NCI-H345 (cell line): Measurements from ENCODE around the gene BMP7.

Source experiments
- DNase-seq: peaks from one replicate; lab custom pipeline; 2025; lab: John Stamatoyannopoulos, UW

Gene BMP7

DNA sequence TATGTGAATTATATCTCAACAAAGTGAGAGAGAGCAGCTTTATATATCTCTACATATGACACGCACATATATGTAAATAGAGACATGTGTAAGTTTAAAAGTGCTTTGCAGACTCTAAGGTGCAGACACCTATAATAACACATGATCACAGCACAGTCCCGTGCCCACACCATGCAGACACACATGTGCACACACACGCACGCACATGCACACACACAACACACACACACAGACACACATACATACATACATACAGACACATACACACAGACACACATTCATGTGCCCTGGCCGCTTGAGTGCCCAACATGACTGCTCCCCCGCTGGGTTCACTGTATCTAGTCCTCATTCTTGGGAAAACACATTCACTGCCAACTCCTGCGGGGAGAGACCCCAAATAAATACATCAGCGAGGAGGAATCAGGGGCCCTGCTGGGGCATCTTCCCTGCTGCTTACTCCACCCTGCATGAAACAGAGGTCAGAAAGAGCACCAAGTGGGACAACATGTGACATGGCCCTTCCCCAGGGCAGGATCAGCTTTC is 121.3 kb downstream of the BMP7 start:
- DNase-seq: no peak

DNA sequence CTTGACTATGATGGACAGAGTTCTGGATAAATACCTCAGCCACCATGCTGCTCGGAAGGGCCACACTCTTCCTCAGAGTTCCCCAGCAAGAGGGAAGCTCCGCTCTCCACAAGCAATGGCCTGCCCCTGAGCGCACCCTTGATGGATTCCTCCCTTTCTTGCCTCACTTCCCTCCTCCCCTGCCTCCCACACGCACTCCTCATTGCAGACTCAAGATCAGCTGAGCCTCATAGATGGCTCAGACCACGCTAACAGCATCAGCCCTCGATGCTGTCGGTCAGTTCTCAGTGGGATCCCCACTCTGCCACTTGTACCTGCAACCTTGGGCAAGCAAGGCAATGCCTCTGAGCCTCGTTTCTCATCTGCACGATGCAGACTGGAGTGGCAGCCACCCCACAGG is 123.3 kb downstream of the BMP7 start:
- DNase-seq: no peak

DNA sequence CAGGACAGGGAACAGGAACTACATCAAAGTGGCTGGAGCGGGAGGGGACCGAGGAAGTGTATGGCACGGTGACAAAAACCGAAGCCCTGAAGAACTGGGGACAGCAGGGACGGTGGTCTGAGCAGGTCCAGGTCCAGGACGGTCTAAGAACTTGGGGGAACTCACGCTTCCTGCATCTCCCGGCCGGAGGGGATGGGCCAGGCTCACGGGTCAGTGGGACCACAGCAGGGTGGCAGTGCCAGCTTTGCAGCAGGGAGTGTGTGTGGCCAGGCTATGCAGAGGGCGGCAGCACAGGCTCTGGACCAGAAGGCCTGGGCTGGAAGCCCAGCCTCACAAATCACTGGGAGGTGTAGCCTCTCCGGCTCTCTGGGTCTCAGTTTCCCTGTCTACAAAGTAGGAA is 123.8 kb downstream of the BMP7 start:
- no peak for DNase-seq

DNA sequence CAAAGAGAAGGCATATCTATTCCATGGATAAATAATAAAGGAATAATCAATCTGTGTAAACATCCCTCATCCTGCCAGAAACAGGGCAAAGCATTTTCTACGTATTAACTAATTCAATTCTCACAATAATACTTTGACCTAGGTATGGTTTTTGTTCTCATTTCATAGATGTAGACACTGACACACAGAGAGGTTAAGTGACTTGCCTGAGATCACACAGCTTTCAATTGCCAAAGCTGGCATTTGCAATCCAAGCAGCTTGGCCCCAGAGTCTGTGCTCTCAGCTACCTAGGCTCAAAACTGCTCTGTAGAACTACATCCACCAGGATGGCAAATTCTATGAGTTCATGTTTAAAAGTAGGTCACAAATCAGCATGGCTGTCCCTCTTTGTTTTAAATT is 124.9 kb downstream of the BMP7 start:
- DNase-seq: no peak

DNA sequence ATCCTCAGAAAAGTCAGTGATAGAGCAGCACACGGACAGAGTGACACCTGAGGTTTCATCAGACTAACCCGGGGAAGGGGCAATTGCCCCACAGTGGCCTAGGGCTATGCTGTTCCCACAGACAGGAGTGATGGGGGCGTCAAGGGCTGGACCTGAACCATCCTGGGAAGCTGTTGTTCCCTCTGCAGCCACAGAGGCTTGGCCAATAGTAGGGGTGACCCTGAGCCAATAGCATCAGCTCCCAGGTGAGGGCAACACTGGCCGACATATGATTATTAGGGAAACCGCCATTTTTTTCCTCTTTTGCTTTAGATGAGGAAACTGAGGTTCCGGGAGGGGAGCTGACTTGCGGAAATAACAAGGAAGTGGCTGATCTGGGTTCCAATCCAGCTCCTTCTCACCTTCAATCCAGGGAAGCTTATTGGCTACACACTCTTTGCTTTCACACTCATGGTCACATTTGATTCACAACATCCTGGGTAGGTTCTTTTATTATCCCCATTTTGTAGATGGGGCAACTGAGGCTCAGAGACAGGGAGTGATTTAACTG is 126.0 kb downstream of the BMP7 start:
- DNase-seq: no peak

DNA sequence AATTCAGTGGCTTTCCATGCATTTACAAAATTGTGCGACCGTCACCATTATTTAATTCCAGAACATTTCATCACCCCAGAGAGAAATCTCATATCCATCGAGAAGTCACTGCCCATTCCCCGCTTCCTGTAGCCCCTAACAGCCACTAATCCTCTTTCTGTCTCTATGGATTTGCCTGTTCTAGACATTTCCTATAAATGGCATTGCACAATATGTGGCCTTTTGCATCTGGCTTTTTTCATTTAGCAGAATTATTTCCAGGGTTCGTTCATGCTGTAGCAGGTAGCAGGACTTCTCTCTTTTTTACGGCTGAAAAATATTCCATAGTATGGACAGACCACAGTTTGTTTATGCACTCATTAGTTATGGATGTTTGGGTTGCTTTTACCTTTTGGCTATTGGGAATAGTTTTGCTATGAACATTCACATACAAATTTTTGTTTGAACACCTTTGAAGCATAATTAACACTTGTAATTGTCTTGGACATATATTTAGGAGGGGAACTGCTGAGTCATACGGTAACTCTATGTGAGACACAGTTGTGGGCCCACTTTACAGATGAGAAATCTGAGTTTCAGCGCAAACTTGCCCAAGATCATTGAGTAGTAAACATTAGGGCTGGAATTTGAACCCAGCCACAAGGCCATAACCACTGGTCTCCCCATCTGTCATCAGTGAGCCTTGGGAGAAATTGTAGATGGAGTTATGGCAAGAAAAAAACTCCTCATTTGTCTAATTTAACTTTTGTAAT is 126.9 kb downstream of the BMP7 start:
- DNase-seq: no peak

DNA sequence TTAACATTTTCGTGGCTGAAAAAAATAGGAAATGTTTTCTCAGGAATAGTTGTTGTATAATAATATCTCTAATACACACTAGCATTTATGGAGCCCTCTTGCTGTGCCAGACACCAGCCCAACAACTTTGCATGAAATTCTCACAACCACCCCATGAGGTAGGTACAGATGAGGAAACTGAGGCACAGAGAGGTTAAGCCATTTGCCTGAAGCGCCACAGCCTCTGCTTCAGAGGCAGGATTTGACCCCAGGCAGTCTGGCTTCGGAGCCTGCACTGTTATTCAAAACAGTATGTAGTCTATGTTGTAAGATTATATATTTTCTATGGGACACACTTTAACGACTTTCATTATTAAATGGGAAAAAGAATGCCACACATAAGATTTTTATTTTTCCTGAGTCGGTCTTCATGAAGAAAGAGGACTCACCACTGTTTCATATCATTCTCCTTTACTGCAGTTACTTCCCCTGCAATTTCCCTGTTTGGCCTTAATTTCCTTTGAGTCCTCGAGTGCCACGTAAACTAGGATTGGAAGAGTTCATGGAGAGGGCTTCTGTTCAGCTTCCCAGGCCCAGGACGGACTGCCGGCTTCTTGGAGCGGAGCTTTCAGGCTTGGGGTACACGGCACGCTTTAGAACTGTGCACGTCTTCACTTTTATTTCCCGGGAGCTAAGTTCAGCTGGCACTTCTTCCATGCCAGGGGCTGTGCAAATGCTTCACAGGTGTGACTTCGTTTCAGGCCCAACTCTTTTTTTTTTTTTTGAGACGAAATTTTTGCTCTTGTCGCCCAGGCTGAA is 128.0 kb downstream of the BMP7 start:
- no peak for DNase-seq

DNA sequence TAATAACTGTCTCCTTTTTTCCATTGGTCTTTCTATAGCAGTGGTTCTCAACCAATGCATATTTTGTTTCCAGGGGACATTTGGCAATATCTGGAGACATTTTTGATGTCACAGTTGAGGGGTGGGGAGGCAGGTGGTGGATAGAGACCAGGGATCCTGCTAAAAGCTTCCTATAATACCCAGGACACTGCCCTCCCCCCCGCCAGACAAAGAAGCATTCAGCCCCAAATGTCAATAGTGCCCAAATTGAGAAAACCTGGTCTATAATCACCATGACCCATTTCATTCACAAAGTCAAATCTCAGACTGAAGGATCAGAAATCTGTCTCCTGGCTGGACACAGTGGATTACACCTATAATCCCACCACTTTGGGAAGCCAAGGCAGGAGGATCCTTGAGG is 128.8 kb downstream of the BMP7 start:
- no peak for DNase-seq

DNA sequence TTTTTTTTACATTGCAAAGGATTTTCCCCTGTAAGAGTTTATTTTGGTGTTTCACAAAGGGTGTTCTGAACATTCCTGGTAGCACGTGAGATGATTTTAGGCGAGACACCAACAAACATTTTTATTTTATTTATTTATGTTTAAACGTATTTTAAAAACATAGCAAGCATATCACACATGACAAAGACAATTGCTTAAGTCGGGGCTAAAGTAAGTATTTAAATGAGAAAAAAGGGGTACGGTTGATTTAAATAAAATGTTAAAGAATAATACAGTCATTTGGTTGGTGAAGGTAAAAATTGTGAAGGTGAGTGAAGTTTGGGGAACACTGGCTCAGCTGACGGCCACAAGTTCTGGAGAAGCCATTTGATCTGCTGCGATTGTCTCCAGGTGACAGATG is 129.7 kb downstream of the BMP7 start:
- DNase-seq: no peak

DNA sequence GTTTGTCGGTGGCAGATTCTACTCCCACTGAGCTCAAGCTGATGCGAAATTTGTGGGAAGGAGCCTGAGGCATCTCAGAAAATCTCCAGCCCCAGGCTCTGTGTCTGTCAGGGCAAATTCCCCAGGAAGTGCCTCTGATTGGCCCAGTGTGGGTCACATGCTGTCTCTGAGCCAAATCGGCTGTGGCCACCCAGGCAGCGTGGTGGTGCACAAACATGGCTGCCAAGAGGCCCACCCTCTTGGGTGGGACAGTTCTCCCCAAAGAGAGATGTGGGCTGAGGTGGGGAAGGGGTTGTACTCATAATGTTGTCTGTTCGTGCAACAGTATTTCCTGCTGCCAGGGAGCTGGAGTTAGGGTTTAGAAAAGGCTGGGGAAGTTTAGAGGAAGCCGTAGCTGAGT is 130.6 kb downstream of the BMP7 start:
- no peak for DNase-seq

DNA sequence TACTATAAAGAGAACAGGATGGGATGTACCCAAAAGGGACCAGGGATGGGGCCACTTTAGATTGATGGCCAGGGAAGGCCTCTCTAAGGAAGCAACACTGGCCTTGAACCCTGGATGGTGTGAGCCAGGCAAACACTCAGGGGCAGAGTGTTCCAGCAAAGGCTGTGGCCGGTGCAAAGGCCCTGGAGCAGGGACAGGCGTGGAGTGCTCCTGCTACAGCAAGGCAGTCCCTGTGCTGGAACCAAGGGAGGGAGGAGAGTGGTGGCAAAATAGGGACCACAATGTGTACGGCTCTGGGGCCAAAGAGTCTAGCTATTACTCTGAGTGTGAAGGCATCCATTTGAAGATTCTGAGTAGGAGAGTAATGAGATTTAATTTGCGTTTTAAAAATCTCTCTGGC is 131.6 kb downstream of the BMP7 start:
- DNase-seq: no peak

DNA sequence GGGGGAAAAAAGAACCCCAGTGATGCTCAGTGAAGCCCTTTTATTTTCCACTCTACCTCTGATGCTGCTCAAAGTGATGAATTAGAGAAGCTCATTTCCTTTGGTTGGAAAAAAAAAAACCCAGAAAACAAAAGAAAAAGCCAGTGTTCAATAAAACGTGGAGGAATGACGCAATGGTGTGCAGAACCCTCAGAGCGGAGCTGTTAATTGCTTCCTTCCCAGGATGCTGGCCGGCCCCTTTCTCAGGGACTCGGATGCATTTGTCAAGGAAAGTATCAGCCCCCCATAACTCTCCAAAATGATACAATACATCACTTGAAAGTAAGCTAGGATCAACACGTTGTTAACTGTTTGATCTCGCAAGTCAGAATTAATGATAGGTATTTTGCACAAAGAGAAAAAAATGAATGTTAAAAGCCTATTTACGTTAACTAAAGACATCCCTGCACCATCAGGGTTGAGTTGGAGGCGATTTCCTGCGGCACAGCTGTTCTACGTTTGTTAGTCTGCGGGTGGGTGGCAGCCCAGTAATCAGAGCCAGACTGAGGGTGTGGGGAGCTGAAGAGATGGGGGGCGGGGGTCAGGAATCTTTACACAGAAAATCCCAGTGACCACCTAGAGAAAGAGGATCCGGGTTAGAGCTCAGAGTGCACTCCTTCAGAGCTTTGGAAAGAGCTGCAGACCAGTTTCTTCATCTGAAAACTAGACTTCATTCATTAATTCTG is 132.4 kb downstream of the BMP7 start:
- no peak for DNase-seq

DNA sequence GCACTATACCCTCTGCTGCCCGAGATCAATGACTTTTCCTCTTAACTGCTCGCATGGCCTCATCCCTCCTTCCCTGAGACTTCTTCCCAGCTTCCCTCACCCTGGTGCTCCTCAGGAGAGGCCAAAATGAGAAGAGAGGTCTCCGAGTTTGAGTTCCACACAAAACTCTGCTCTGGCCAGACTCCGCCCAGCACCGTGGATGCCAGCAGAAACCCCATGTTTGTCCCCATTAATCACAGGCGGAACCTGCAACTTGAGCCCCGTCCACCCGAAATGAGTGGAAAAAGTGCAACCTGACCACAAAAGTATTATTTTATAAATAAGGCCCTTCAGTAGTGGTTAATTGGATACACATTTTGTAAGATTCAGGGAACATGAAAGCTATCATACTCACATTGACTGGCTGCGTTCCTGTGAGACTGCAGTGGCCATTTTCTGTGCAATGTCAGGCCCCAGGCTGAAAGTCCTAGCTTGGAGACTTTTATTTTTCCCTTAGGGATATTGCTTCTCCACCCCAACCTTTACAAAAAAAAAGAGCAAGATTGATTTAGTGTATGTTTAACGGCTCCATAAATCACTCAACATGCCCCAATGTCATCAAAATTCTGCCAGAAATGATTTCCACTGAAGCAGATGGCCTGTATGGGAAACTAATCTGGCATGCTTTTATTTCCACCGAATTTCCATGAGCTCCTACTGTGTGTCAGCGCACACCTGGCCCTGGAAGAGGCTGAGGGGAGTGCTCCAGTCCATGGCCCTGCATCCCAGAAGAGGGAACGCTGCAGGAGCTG is 134.6 kb downstream of the BMP7 start:
- DNase-seq: no peak

DNA sequence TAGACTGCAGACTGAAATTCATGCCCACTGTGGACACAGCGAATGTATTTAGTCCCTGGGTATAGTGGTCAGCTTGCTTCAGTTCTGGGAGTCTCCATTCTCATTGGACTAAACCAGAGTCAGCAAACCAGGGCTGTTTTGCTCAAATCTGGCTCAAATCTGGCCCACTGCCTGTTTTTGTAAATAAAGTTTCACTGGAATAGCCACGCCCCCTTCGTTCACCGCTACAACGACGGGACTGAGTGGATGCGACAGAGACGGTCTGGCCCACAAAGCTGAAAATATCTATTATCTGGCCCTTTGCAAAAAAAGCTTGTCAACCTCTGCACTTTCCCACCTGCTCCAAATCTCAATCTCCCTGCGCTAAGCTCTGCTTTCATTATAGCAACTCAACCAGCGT is 135.4 kb downstream of the BMP7 start:
- no peak for DNase-seq

DNA sequence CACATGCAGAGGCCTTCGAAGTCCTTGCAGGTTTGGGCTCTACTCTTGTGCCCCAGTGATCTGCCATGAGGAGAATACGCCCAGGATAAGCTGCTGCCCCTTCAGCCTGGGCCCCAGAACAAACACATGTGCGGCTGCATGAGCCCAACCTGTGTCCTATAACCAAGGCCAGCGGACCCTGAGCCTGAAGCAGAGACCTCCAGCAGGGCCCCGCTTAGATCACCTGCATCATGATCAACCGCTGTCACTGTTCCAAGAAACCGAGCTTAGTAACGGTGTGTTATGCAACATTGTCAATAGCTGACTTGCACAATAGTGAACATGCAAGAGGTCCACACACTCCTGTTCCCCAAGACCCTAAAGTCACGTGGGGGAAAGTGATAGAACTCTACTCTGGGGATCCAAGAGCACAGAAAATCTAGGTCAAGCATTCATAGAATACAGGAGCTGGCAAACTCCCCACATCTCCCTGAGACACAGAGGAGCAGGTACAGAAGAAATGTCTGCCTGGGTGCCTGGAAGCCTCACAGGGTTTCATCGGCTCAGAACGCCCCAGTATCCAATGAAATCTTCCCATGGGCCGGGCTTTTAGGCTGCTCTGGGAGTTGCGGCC is 136.2 kb downstream of the BMP7 start:
- DNase-seq: no peak

DNA sequence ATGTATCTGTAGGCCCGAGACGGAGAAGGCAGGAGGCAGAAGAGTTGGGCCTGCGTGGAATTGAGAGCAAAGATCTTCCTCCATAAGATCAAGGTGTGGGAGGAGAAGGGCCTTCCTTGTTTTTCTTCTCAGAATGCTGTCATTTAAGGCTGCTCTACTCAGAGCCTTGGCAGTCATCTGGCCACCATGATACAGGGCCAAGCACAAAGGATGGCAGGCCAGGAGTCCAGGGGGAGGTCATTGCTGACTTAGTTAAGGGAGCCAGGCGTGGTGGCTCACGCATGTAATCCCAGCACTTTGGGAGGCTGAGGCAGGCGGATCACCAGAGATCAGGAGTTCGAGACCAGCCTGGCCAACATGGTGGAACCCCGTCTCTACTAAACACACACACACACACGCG is 137.1 kb downstream of the BMP7 start:
- no peak for DNase-seq

DNA sequence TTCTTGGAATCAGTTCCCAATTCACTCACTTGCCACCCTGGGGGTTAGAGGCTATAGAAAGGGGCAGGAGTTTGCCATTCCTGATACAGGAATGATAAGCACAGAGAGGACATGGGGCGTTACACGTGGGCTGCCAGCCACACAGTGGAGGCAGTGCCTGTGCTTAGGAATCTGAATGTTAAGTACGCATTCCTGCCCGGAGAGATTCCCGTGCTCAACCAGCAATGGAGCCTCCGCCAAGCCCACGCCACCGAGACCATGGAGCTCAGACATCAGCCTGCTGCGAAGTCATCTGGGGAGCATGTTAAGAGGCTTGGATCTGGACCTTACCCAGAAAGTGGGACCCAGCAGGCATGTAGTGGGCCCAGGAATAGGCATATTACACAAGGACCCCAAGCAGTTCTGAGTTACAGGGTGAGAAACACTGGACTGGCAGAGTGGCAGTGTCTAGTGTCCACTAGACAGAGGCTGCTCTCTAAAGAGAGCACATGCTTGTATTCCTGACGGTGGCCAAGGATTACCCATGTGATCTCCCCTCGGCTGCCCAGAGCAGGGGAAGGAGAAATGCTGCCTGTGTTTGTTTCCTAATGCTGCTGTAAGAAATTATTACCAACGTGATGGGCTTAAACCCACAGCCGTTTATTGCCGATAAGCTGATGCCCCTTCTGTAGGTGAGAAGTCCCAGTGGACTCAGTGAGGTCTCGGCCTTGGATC is 138.2 kb downstream of the BMP7 start:
- no peak for DNase-seq

DNA sequence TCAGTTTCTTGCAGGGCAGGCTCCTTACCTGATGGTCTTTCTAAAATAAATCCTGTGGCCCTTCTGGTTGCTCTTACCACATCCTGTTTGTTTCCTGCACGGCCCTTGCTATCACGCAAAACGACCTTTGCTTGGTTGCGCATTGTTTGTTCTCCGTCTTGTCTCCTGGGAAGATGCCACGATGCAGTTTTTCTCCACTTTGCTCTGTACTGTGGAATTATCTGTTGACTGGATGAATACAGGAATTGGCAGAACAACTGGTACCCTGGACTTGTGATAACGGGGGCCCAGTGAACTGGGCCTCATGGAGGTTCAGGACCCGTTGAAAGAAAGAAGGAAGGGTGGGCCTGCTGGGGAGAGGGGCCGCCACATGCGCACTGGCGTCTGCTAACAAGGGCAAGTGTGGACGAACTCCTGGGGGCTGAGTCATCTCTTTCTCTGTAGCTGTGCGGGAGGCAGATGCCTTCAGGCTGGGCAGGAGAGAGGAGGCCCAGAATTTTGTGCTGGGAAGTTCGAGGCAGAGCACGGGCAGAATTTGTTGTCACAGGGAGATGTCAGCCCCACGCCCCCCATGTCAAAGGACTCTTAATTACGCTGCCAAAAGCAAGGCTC is 139.9 kb downstream of the BMP7 start:
- DNase-seq: no peak

DNA sequence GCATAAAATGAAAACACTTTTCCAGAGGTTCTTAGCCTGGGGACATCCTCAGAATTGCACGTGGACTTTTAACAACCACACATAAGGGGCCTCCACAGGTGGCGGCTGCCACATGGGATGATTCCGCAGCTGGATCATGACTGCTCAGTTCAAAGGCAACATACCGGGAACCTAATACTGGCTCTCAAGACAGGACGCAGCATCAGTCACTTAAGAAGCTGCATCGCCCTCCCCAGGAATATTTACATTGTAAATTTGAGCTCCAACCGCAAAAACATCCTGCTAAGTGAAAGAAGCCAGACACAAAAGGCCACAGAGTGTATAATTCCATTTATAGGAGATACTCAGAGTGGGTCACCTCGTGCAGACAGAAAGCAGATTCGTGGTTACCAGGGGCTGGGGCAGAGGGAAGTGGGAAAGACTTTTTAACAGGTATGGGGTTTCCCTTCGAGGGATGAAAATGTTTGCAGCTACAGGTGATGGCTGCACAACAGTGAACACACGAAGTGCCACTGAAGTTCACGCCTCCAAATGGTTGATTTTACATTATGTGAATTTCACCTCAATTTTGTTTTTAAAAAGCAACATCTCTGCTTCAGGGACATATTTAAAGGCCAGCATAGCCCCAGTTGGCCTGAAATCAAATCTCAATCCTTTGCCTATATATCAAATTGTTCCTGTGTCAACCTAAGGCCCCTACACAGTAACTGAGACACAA is 141.5 kb downstream of the BMP7 start:
- DNase-seq: peak; percentile 30
